ENCODE data around the gene IL1RAPL2. TPM values are rescaled to one million over a fixed set of nuclear protein-coding genes. Genes with fewer than 3 reads are reported as not detected.

IL1RAPL2 gene
- polyA plus RNA-seq, 2 of the 4 experiments (the other 2 are of a cell fraction): not detected

GRCh38 chrX:105725228-105725627 lies 1159.2 kb downstream of the IL1RAPL2 start:
- H3K27ac ChIP-seq: no peak overlapping the region
- no peak overlapping the region for H3K4me2 ChIP-seq
- ChIA-PET POLR2A (no interaction called here), CTCF (no interaction called here)
- no peak overlapping the region for H3K4me3 ChIP-seq
- WGBS (ENCODE audit: missing lambda C conversion rate): 0% methylated on average over 1 of the region's 1 CpG
- ATAC-seq (no peak), DNase-seq (ENCODE audit: low read depth in 1 of 2, low spot score in 1 of 2) (no peak), FAIRE-seq (peak; percentile 51)
- H3K9me3 ChIP-seq: no peaks in the 10 kb centered on the region
- TF ChIP-seq GATA3 (IDR thresholded peaks at IDR 0.05; ENCODE audit: borderline replicate concordance) (no peak), CBX8 (IDR thresholded peaks at IDR 0.05) (no peak), RAD21 (conservative IDR thresholded peaks at IDR 0.05 in 1 of 2, IDR thresholded peaks at IDR 0.05 in 1 of 2) (no peak), HMGXB4 (CRISPR knock-in tag; IDR thresholded peaks at IDR 0.05; ENCODE audit: borderline replicate concordance) (no peak), HOXB5 (CRISPR knock-in tag; IDR thresholded peaks at IDR 0.05) (no peak), RARB (CRISPR knock-in tag; IDR thresholded peaks at IDR 0.05) (no peak), SREBF2 (IDR thresholded peaks at IDR 0.05) (no peak), HOXB13 (CRISPR knock-in tag; IDR thresholded peaks at IDR 0.05; ENCODE audit: low read depth) (no peak), FOXS1 (CRISPR knock-in tag; IDR thresholded peaks at IDR 0.05) (no peak), FOSL2 (IDR thresholded peaks at IDR 0.05) (no peak), FOSL2 (CRISPR knock-in tag; IDR thresholded peaks at IDR 0.05) (no peak), PHF8 (IDR thresholded peaks at IDR 0.05; ENCODE audit: borderline replicate concordance, low read depth) (no peak), HES2 (IDR thresholded peaks at IDR 0.05) (no peak), MAZ (IDR thresholded peaks at IDR 0.05; ENCODE audit: borderline replicate concordance, low read depth, low read length) (no peak), TP53 (CRISPR knock-in tag; IDR thresholded peaks at IDR 0.05) (no peak), CTCF (IDR thresholded peaks at IDR 0.05) (no peak), ATOH8 (CRISPR knock-in tag; IDR thresholded peaks at IDR 0.05; ENCODE audit: low read depth) (no peak), CBX2 (IDR thresholded peaks at IDR 0.05; ENCODE audit: borderline replicate concordance, low read depth) (no peak), FOSB (CRISPR knock-in tag; IDR thresholded peaks at IDR 0.05) (no peak), EP300 (IDR thresholded peaks at IDR 0.05) (no peak)
- no peaks in the 10 kb centered on the region for H3K4me1 ChIP-seq

- no peak for FAIRE-seq
- POLR2A ChIA-PET: no interaction called here
These were observed 1172.2 kb downstream of the IL1RAPL2 start for GRCh38 chrX:105738162-105738561.

More at GRCh38 chrX:105738162-105738561, 1172.2 kb downstream of the IL1RAPL2 start:
- Histone ChIP-seq H3K4me3 (no peak overlapping the region), H3K4me2 (no peak overlapping the region), H3K9me3 (no peaks in the 10 kb centered on the region), H3K4me1 (no peaks in the 10 kb centered on the region), H3K27ac (no peak overlapping the region)
- ATAC-seq (no peak), DNase-seq (ENCODE audit: low read depth in 1 of 2, low spot score in 1 of 2) (no peak)
- 0% methylated on average over 2 of the region's 2 CpGs for WGBS (ENCODE audit: missing lambda C conversion rate)
- no peak for TF ChIP-seq PBX3 (IDR thresholded peaks at IDR 0.05)
- no peak for TF ChIP-seq RFX5 (IDR thresholded peaks at IDR 0.05)
- no peak for TF ChIP-seq MYC (IDR thresholded peaks at IDR 0.05; ENCODE audit: borderline replicate concordance, low read length)
- no peak for TF ChIP-seq FOSL2 (IDR thresholded peaks at IDR 0.05)
- TF ChIP-seq FOSL2 (CRISPR knock-in tag; IDR thresholded peaks at IDR 0.05): no peak
- no peak for TF ChIP-seq HDAC2 (IDR thresholded peaks at IDR 0.05)
- no peak for TF ChIP-seq HOXA7 (CRISPR knock-in tag; IDR thresholded peaks at IDR 0.05)
- no peak for TF ChIP-seq PHF8 (IDR thresholded peaks at IDR 0.05; ENCODE audit: borderline replicate concordance, low read depth)
- no peak for TF ChIP-seq SMC3 (IDR thresholded peaks at IDR 0.05)
- TF ChIP-seq HMGXB4 (CRISPR knock-in tag; IDR thresholded peaks at IDR 0.05; ENCODE audit: borderline replicate concordance): no peak
- TF ChIP-seq CHD4 (IDR thresholded peaks at IDR 0.05; ENCODE audit: borderline replicate concordance): no peak
- no peak for TF ChIP-seq MAZ (IDR thresholded peaks at IDR 0.05; ENCODE audit: borderline replicate concordance, low read depth, low read length)
- TF ChIP-seq TFCP2L1 (CRISPR knock-in tag; IDR thresholded peaks at IDR 0.05): no peak
- TF ChIP-seq CBX2 (IDR thresholded peaks at IDR 0.05; ENCODE audit: borderline replicate concordance, low read depth): no peak
- CTCF ChIA-PET: no interaction called here
